Left forelimb (tissue), 1 donor: ENCODE data around the gene AGTRAP.

Experiments used
- DNase-seq: peaks from one replicate; pipeline ENCODE4 v3.0.0-alpha.2; 2018; ENCODE audit warnings: low spot score

Gene AGTRAP

DNA sequence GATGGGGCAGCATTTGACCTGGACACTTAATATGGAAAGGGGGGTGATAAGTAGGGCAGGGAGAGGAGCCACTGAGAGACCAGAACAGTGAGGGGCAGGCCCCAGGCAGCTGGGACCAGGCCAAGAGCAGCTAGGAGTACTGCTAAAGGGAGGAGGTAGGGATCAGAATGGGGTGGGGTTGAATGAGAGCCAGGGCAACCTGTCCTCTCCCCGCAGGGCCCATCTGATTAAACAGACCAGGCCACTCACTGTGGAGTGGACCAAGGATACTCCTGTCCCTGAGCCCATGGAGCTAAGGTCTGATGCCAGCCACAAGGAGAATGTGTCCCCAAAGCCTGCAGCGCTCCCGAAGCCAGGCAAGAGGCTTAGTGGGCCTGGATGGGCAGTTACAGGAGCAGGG lies 28.2 kb downstream of the AGTRAP start:
- no peak for DNase-seq

DNA sequence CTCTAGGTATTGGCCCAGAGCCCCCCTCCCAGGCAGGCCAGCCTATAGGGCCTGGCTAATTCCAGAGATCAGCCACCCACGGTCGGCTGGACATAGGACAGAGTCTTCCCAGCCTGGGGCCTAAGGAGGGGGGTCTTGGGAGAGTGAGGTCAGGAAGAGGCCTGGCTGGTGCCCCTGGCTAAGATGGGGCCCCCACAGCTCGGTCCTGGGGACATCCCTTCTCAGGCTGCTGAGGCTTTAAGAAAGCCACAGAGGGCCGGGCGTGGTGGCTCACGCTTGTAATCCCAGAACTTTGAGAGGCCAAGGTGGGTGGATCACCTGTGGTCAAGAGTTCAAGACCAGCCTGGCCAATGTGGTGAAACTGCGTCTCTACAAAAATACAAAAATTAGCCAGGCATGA lies 28.6 kb downstream of the AGTRAP start:
- DNase-seq = no peak

- DNase-seq = no peak
Measured at GRCh38 chr1:11765661-11766428, 29.9 kb downstream of the AGTRAP start.

DNA sequence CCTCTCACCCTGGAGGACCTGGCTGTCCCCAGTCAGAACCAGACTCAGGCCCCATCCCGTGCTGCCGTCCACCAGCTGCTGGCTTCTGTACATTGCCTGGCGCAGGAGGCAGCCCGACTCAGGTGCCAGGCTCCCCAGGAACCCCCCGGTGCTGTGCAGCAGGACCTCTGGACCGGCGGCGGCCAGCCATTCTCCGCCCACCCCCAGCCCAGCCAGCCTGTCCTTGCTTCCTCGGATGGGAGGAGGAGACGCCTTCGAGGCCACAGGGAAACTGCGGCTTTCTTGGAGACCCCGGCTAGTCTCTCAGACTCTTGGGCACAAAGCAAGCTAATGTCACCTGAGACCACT lies 30.5 kb downstream of the AGTRAP start:
- no peak for DNase-seq

GRCh38 chr1:11767922-11768704 lies 32.2 kb downstream of the AGTRAP start:
- no peak for DNase-seq

DNA sequence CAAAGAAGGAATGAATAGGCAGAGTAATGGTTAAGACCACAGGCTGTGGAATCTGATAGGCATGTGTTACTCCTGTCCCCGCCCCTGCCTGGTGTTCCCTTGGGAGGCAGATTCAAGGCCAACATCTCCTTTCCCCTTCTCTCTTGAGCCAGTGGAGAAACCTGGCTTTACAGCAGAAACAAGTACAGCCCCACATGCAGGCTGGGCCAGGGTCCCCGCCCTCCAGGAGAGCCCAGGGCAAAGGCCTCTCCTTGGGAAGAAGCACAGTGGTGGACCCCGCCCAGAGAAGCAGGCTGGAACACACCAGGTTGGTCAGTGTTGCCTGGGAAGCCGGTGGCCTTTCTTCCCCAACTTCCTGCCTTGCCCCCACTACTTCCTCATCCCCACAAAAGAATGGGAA lies 32.9 kb downstream of the AGTRAP start:
- DNase-seq = no peak

GRCh38 chr1:11769274-11769673 lies 33.3 kb downstream of the AGTRAP start:
- no peak for DNase-seq

GRCh38 chr1:11770011-11770410 lies 34.1 kb downstream of the AGTRAP start:
- DNase-seq = no peak

- no peak for DNase-seq
Measured at GRCh38 chr1:11771481-11772043, 35.6 kb downstream of the AGTRAP start.

DNA sequence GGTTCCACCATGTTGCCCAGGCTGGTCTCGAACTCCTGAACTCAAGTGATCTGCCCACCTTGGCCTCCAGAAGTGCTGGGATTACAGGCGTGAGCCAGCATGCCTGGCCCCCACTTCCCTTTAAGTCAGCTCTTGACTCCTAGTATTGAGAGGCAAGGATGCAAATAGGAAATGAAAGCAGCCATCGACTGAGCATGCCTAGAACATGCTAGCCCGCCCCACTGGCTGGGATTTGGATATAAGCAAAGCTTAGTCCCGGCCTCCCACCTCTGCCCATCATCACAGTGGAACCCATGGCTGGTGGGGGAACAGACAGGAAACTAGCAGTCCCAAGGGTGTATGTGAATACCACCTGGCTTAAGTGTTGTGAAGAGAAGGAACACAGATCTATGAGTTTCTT lies 36.5 kb downstream of the AGTRAP start:
- DNase-seq = no peak

DNA sequence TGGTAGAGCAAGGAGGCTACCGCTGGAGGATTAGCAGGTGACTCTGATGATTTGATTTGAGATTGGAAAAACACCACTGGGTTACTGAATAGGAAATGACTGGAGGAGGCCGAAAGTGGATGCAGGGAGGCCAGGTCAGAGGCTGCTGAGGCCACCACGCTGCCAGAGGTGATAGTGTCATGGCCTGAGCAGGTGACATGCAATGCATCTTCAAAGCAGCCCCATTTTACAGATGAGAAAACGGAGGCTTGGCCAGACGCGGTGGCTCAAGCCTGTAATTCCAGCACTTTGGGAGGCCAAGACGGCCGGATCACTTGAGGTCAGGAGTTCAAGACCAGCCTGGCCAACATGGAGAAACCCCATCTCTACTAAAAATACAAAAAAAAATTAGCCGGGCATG lies 38.8 kb downstream of the AGTRAP start:
- DNase-seq = no peak

GRCh38 chr1:11777658-11778322 lies 41.9 kb downstream of the AGTRAP start:
- DNase-seq = no peak

- no peak for DNase-seq
Measured at GRCh38 chr1:11778336-11778735, 42.4 kb downstream of the AGTRAP start.

GRCh38 chr1:11778844-11779623 lies 43.1 kb downstream of the AGTRAP start:
- DNase-seq = no peak

DNA sequence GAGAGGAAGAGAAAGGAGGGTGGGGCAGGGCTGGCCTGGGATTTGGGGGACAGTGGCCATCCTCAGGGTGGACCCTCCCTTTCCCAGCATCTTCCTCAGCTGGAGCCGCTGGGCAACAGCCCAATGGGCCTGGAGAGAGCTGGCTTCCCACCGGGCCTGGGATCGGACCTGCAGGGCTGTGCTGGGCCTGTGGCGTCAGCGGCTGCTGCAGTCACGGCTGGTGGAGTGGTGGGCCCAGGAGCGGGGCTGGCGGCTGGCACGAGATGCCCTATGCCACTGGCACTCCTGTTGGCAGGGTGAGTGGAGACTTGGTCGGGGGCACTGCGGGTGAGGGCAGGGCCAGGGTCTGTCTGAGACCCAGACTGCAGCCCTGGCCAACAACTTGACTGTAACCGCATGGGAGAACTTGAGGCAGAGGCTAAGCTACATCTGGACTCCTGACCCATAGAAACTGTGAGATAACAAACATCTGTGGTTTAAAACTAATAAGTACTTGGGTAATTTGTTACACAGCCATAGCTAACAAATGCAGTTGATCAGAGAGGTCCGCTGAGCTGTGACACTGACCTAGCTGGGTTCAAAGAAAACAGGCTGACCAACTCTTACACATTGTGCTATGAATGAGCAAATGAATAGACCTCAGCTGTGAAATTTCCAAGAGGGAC lies 43.9 kb downstream of the AGTRAP start:
- DNase-seq = no peak

GRCh38 chr1:11780380-11781147 lies 44.6 kb downstream of the AGTRAP start:
- DNase-seq = no peak

GRCh38 chr1:11781297-11781696 lies 45.4 kb downstream of the AGTRAP start:
- DNase-seq = no peak

DNA sequence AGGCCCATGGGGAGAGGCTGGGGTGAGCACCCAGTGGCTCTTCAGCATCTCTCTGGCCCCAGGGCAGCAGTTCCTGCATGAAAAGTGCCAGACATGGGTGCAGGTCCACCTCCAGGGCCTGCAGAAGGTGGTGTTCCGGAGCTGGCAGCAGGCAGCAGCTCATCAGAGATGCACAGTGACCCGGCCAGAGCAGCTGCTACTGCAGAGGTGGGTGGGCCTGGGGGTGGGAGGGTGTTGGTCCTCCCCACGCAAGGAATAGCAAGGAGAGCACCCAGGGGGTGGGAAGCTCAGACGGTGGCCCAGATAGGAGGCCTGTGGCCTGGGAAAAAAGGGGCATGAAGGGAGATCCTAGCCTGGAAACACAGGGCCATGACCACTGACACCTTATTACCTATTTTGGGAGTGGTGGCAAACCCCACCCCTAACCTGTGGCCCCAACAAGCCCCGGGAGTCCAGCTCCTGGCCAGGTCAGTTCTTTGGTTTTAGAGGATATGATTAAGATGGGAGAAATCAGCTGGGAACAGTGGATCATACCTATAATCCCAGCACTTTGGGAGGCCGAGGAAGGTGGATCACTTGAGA lies 46.3 kb downstream of the AGTRAP start:
- DNase-seq = no peak

GRCh38 chr1:11783556-11783955 lies 47.6 kb downstream of the AGTRAP start:
- no peak for DNase-seq
